HG03558 (cell line): ENCODE data around the gene PLD4.
"Not testable (repeated sequence)": the region's sequence is repeated elsewhere in the genome, so short reads cannot be mapped to it uniquely, and the experiment has no call there.

Experiments
- ATAC-seq: cut with Tn5 transposase; IDR thresholded peaks from one replicate; pipeline ENCODE4 v1.9.1; 2021; ENCODE audit warnings: moderate number of reproducible peaks; ENCODE audit not compliant: unreplicated experiment; ENCODE audit errors: extremely low read depth

PLD4 gene

GRCh38 chr14:104938436-104938835 is 13.8 kb downstream of the PLD4 start:
- no peak for ATAC-seq

DNA sequence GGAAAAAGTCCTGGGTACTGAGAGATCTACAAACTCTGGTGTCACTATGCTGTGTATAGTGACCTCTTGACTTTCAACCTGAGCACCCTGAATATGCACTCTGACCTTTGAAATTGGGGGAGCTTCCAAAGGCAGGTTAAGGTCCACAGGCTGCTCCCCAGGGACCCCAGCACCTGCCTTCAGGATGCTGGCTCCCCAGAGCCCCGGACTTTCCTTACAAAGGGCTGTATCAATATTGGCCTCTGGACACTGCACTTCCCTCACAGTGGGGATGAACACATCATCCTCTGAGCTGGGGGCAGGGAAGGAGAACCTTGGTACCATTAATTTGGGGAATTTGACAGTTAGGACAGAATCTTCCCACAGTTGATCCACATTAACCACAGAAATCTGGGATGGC is 14.3 kb downstream of the PLD4 start:
- no peak for ATAC-seq

DNA sequence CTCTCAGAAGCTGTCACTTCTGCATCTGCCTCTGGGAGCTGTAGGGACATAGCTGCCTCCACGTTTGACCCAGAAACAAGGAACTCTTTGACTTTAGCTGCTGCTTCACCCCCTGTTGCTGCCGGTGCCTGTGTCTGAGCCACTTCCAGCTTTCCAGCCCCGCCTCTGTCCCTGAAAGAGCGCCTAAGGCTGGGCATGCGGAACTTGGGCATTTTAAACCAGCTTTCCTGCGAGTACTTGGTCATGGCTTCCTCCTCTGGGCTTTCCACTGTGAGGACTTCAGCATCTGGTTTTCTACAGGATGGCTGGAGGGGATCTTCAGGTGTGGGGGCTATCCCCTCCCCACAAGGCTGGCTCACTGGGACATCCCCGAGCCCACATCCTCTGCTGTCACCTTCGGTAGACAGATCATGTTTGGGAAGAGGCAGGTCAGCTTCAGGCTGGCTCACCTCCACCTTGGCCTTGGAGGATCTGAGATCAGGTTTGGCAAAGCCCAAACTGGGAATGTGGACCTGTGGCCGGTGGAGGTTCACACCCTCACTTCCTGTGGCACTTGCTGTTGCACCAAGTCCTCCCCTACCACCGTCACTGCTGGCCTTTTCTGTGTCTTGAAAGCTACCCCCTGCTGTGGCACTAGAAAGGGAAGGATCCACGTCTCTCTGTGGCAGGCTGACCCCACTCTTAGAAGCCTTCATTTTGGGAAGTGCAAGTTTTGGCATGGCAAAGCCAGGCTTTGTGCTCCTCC is 15.2 kb downstream of the PLD4 start:
- ATAC-seq: no peak

- ATAC-seq: no peak
These were observed 16.0 kb downstream of the PLD4 start for GRCh38 chr14:104940526-104941150.

GRCh38 chr14:104941508-104942365 is 17.1 kb downstream of the PLD4 start:
- ATAC-seq: no peak

GRCh38 chr14:104942586-104942985 is 17.9 kb downstream of the PLD4 start:
- no peak for ATAC-seq

GRCh38 chr14:104943216-104944015 is 18.7 kb downstream of the PLD4 start:
- not testable (repeated sequence) for ATAC-seq

DNA sequence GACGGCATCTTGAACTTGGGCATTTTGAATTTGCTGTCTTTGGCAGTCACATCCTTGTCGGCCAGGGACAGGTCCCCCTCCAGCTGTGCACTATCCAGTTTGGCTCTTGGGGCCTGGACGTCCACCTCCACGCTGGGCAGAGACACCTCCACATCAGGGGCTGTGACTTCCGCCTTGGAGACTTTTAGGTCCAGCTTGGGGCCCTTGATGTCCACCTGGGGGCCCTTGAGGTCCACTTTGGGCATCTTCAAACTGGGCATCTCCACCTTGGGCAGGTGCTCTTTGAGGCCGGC is 19.3 kb downstream of the PLD4 start:
- not testable (repeated sequence) for ATAC-seq

DNA sequence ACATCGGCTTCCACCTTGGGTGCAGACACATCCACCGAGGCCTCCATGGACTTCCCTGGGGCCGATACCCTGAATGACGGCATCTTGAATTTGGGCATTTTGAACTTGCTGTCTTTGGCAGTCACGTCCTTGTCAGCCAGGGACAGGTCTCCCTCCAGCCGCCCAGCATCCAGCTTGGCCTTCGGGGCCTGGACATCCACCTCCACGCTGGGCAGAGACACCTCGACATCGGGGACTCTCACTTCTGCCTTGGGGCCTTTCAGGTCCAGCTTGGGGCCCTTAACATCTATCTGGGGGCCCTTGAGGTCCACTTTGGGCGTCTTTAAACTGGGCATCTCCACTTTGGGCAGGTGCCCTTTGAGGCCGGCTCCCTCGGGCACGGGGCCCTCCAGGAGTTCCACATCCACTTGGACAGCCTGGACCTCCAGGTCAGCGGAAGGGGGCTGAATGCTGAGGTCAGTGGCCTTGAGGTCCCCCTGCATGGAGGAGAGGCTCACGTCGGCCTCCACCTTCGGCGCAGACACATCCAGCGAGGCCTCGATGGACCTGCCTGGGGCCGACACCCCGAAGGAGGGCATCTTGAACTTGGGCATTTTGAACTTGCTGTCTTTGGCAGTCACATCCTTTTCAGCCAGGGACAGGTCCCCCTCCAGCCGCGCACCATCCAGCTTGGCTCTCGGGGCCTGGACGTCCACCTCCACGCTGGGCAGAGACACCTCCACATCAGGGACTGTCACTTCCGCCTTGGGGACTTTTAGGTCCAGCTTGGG is 19.9 kb downstream of the PLD4 start:
- not testable (repeated sequence) for ATAC-seq

GRCh38 chr14:104945266-104945665 is 20.6 kb downstream of the PLD4 start:
- ATAC-seq: not testable (repeated sequence)

- not testable (repeated sequence) for ATAC-seq
These were observed 21.6 kb downstream of the PLD4 start for GRCh38 chr14:104945986-104946965.

GRCh38 chr14:104947201-104947600 is 22.5 kb downstream of the PLD4 start:
- not testable (repeated sequence) for ATAC-seq

- not testable (repeated sequence) for ATAC-seq
These were observed 23.4 kb downstream of the PLD4 start for GRCh38 chr14:104947881-104948735.

DNA sequence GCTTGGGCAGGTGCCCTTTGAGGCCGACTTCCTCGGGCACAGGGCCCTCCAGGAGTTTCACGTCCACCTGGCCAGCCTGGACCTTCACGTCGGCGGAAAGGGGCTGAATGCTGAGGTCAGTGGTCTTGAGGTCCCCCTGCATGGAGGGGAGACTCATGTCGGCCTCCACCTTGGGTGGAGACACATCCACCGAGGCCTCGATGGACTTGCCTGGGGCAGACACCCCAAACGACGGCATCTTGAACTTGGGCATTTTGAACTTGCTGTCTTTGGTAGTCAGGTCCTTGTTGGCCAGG is 24.0 kb downstream of the PLD4 start:
- no peak for ATAC-seq

DNA sequence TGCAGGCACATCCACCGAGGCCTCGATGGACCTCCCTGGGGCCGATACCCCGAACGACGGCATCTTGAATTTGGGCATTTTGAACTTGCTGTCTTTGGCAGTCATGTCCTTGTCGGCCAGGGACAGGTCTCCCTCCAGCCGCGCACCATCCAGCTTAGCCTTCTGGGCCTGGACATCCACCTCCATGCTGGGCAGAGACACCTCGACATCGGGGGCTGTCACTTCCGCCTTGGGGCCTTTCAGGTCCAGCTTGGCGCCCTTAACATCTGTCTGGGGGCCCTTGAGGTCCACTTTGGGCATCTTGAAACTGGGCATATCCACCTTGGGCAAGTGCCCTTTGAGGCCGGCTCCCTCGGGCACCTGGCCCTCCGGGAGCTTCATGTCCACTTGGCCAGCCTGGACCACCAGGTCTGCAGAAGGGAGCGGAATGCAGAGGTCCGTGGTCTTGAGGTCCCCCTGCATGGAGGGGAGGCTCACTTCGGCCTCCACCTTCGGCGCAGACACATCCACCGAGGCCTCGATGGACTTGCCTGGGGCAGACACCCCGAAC is 24.8 kb downstream of the PLD4 start:
- not testable (repeated sequence) for ATAC-seq

DNA sequence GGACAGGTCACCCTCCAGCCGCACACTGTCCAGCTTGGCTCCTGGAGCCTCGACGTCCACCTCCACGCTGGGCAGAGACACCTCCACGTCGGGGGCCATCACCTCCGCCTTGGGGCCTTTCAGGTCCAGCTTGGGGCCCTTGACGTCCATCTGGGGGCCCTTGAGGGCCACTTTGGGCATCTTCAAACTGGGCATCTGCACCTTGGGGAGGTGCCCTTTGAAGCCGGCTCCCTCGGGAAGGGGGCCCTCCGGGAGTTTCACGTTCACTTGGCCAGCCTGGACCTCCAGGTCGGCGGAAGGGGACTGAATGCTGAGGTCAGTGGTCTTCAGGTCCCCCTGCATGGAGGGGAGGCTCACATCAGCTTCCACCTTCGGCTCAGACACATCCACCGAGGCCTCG is 25.3 kb downstream of the PLD4 start:
- ATAC-seq: no peak

DNA sequence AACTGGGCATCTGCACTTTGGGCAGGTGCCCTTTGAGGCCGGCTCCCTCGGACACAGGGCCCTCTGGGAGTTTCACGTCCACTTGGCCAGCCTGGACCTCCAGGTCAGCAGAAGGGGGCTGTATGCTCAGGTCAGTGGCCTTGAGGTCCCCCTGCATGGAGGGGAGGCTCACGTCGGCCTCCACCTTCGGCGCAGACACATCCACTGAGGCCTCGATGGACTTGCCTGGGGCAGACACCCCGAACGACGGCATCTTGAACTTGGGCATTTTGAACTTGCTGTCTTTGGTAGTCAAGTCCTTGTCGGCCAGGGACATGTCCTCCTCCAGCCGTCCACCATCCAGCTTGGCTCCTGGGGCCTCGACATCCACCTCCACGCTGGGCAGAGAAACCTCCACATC is 26.0 kb downstream of the PLD4 start:
- not testable (repeated sequence) for ATAC-seq
